ENCODE measurements around the gene PCDHGA2. TPM values are rescaled to one million over a fixed set of nuclear protein-coding genes. Genes with fewer than 3 reads are reported as not detected.

PCDHGA2 gene
- polyA plus RNA-seq, 1 experiment: 6.7 TPM

DNA sequence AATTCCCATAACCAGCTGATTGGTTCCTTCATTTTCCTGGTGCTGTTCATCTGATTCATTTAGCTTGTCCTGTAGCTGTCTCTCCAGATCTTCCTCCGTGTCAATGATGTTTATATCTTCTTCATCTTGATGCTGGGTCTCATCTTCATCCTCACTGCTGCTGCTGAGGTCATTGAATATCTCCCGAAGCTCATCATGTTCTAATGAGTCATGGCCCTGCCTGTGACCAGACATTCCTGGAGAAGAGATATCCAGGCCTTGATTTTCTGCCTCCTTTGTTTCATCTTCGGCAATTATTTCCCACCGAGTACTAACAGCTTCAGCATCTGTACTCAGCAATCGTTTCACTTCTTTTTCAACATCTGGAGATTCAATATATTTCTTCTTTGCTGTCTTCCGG lies 19.4 kb upstream of the PCDHGA2 start:
- TF ChIP-seq, protein P1, sequence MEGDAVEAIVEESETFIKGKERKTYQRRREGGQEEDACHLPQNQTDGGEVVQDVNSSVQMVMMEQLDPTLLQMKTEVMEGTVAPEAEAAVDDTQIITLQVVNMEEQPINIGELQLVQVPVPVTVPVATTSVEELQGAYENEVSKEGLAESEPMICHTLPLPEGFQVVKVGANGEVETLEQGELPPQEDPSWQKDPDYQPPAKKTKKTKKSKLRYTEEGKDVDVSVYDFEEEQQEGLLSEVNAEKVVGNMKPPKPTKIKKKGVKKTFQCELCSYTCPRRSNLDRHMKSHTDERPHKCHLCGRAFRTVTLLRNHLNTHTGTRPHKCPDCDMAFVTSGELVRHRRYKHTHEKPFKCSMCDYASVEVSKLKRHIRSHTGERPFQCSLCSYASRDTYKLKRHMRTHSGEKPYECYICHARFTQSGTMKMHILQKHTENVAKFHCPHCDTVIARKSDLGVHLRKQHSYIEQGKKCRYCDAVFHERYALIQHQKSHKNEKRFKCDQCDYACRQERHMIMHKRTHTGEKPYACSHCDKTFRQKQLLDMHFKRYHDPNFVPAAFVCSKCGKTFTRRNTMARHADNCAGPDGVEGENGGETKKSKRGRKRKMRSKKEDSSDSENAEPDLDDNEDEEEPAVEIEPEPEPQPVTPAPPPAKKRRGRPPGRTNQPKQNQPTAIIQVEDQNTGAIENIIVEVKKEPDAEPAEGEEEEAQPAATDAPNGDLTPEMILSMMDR (IDR thresholded peaks at IDR 0.05; ENCODE audit: insufficient read depth, low read depth, low read length): no peak
- POLR2A ChIA-PET: no interaction called here
- H3K27me3 ChIP-seq (ENCODE audit: control insufficient read depth, insufficient read depth, low read length): no peaks in the 10 kb centered on the region
- peaks cover 2% of the 10 kb centered on the region for H3K36me3 ChIP-seq (ENCODE audit: control insufficient read depth, insufficient read depth, low read length)
- H3K4me3 ChIP-seq (ENCODE audit: low read depth, low read length): no peak overlapping the region
- no peak for DNase-seq (ENCODE audit: low read depth)
- CTCF ChIA-PET: interaction anchor here (0.8 to 3.8 kb wide), 9 partner anchors 11 to 249 kb away, joined by 3 to 27 read pairs (median 4); partner anchors contain the start of genes PCDHGA1, PCDHGA7 and SLC25A2

DNA sequence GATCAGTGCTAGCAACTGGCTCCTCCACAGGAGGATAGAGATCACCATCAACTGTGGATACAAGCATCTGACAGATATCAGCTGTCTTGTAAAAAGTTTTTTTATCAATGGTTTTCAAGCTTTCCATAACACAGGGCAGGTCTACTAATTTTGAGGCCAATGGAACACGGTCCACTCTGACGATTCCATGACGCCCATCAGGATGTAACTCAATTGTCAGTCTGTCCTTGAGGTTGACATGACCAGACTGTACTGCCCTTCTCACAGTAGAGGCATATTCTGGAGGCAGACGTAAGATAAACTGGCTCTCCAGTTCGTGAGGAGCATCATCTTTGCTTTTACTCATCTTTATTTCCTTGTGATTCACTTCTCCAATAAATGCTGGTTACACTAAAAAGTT lies 18.9 kb upstream of the PCDHGA2 start:
- Histone ChIP-seq H3K36me3 (ENCODE audit: control insufficient read depth, insufficient read depth, low read length) (peaks cover 2% of the 10 kb centered on the region), H3K4me3 (ENCODE audit: low read depth, low read length) (peak overlapping the region; percentile 73), H3K27me3 (ENCODE audit: control insufficient read depth, insufficient read depth, low read length) (no peaks in the 10 kb centered on the region)
- POLR2A ChIA-PET: interaction anchor here (1.5 kb wide), 1 partner anchor 9 kb away, joined by 4 read pairs; no protein-coding TSS in a partner anchor
- no peak for DNase-seq (ENCODE audit: low read depth)
- CTCF ChIA-PET: interaction anchor here (0.8 to 11.7 kb wide), 20 partner anchors 10 to 299 kb away, joined by 3 to 85 read pairs (median 4); partner anchors contain the start of genes DIAPH1, PCDHB9, PCDHGA1 and PCDHGA10
- TF ChIP-seq, protein P1 (IDR thresholded peaks at IDR 0.05; ENCODE audit: insufficient read depth, low read depth, low read length): no peak

DNA sequence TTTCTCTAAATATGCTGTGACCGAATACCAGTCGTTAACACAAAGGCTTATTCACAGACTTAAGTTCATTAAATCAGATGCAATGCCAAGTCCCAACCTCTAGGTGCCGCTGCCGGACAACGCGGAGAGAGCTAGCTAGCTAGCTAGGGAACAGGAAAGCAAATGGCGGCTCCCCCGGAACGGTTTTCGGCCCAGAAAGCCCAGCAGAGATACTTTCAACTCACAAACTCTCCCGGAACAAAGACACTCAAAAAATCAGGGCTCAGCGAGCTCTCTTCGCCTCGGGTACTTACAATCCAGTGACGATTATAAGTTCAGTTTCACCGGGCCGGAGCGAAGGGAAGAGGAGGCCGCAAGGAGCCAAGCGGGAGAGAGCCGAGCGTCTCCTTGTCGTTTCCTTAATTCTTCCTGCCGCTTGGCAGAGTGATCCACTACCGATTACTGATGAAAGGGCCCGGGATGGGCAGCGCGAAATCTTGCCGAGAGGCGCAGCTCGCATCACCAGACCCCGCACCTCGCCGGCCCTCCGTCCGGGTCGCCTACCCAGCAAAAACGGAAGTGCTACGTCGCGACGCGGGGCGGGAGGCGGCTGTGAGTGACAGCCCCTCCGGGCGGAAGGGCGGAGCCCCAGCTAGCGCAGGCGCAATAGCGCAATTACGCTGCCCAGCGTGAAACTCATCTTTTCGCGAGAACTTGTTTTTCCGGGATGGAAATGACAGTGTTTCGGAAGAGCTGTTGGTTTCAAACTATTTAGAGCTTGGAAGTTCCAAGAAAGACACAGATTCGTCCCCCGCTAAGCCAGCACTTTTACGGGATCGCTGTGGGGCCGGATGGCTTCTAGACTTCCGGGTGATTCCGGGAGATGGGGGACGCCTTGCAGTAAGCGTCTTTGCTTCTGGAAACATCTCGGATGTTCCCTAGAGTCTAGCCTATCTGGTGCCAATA lies 18.1 kb upstream of the PCDHGA2 start, which contains the start of gene TAF7:
TAF7 (minus strand) TSS at position 560 of the 945 bp plus-strand sequence. CDS start 740 bp downstream, outside the sequence.
- Histone ChIP-seq H3K36me3 (ENCODE audit: control insufficient read depth, insufficient read depth, low read length) (peaks cover 2% of the 10 kb centered on the region), H3K27me3 (ENCODE audit: control insufficient read depth, insufficient read depth, low read length) (no peaks in the 10 kb centered on the region), H3K4me3 (ENCODE audit: low read depth, low read length) (peak within 1 kb of the TSS; percentile 73)
- ChIA-PET CTCF (interaction anchor here (0.8 to 11.7 kb wide), 25 partner anchors 10 to 298 kb away, joined by 3 to 85 read pairs (median 4); partner anchors contain the start of genes DIAPH1, PCDHB9, PCDHGA1 and PCDHGA10), POLR2A (interaction anchor here (0.5 to 1.5 kb wide), 3 partner anchors 8 to 242 kb away, joined by 3 to 4 read pairs (median 4); partner anchors contain the start of gene PCDHGA1)
- peak; percentile 63 for DNase-seq (ENCODE audit: low read depth)
- TF ChIP-seq, protein P1 (IDR thresholded peaks at IDR 0.05; ENCODE audit: insufficient read depth, low read depth, low read length): peak; percentile 86

DNA sequence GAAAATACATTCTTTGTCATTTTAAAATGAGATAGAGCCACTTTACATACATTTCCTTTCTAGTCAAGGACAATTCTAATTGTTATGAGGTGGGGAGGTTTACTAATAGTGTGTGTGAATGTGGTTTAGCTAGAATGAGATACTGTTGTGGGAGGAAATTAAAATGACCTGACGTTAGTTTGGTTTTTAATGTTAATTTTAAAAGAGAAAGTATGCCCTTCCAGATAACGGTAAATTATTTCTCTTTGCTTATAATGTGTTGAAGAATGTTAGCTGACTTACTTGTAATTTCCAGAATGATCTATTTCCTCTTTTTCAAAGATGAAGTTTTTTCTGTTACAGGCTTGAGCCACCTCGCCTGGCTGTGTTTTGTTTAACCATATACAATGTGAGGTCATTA lies 16.3 kb upstream of the PCDHGA2 start:
- Histone ChIP-seq H3K4me3 (ENCODE audit: low read depth, low read length) (no peak overlapping the region), H3K36me3 (ENCODE audit: control insufficient read depth, insufficient read depth, low read length) (peaks cover 2% of the 10 kb centered on the region), H3K27me3 (ENCODE audit: control insufficient read depth, insufficient read depth, low read length) (no peaks in the 10 kb centered on the region)
- CTCF ChIA-PET: interaction anchor here (1.8 to 11.7 kb wide), 2 partner anchors 9 to 241 kb away, joined by 6 to 85 read pairs; no protein-coding TSS in a partner anchor
- no peak for DNase-seq (ENCODE audit: low read depth)
- TF ChIP-seq, protein P1 (IDR thresholded peaks at IDR 0.05; ENCODE audit: insufficient read depth, low read depth, low read length): no peak
- POLR2A ChIA-PET: no interaction called here
